ENCODE results near the gene CDC23. TPM values are rescaled to one million over a fixed set of nuclear protein-coding genes. Genes with fewer than 3 reads are reported as not detected.

Gene CDC23
- total and polyA plus RNA-seq, 10 of the 15 experiments (the other 5 are each of a cell fraction or from before 2014, with no cell fraction given) = 37.1 to 66.1 (median 48.6) TPM

GRCh38 chr5:138230981-138231589 lies 18.0 kb upstream of the CDC23 start:
- RAD21 ChIA-PET (ENCODE audit: unreplicated experiment) = interaction anchor here (0.6 kb wide), 1 partner anchor 8 kb away, joined by 3 read pairs; no protein-coding TSS in a partner anchor
- SMC1A ChIA-PET (ENCODE audit: uncharacterized antibody, unreplicated experiment) = interaction anchor here (1.0 kb wide), 1 partner anchor 452 kb away, joined by 3 read pairs; no protein-coding TSS in a partner anchor
- ATAC-seq = no peak
- in situ Hi-C loops (cut with MboI) = no loop called here
- POLR2A ChIA-PET = no interaction called here
- TF ChIP-seq DPF2 (IDR thresholded peaks at IDR 0.05) (no peak), EZH2 (IDR thresholded peaks at IDR 0.05; ENCODE audit: borderline replicate concordance, control insufficient read depth, low read depth, low read length) (no peak), NKRF (conservative IDR thresholded peaks at IDR 0.05) (no peak), CREM (IDR thresholded peaks at IDR 0.05; ENCODE audit: low read depth) (no peak), STAT1 (conservative IDR thresholded peaks at IDR 0.05) (no peak), TAF1 (IDR thresholded peaks at IDR 0.05; ENCODE audit: borderline replicate concordance, low read depth, low read length) (no peak), PKNOX1 (IDR thresholded peaks at IDR 0.05) (no peak), CHD2 (IDR thresholded peaks at IDR 0.05; ENCODE audit: borderline replicate concordance, low read depth, low read length) (no peak), NFXL1 (IDR thresholded peaks at IDR 0.05; ENCODE audit: borderline replicate concordance) (no peak)
- BruUV-seq (replicated peaks) = no TSS peak
- CTCF ChIA-PET = interaction anchor here (0.6 to 2.2 kb wide), 2 partner anchors 8 to 618 kb away, joined by 4 to 8 read pairs; no protein-coding TSS in a partner anchor
- intact Hi-C loops (cut with micrococcal nuclease; ENCODE audit: unreplicated experiment) = no loop called here
- Histone ChIP-seq H4K20me1 (ENCODE audit: control insufficient read depth, insufficient read depth) (no peaks in the 10 kb centered on the region), H3K36me3 (ENCODE audit: control insufficient read depth in 2 of 2, insufficient read depth in 2 of 2, low read length in 1 of 2) (no peaks in the 10 kb centered on the region), H3K27ac (ENCODE audit: control insufficient read depth, insufficient read depth) (no peak overlapping the region), H3K79me2 (ENCODE audit: control insufficient read depth, insufficient read depth, low read length) (no peaks in the 10 kb centered on the region), H3K27me3 (replicated peaks in 1 of 2; ENCODE audit: control insufficient read depth in 2 of 2, insufficient read depth in 2 of 2, low read length in 1 of 2) (no peaks in the 10 kb centered on the region), H3K4me3 (no peak overlapping the region), H3K4me1 (ENCODE audit: control insufficient read depth, insufficient read depth, low read length) (no peaks in the 10 kb centered on the region), H3K4me2 (ENCODE audit: control insufficient read depth, insufficient read depth) (no peak overlapping the region), H2AFZ (ENCODE audit: control insufficient read depth, low read depth, low read length) (no peak overlapping the region), H3K9me3 (replicated peaks; ENCODE audit: control insufficient read depth, insufficient read depth, low read length) (peaks cover 3% of the 10 kb centered on the region; the same call in 1 of the 3 replicates), H3K9ac (ENCODE audit: control insufficient read depth, insufficient read depth, low read length) (no peak overlapping the region)
- WGBS (ENCODE audit: insufficient coverage, insufficient replicate concordance, low lambda C conversion rate, missing lambda C conversion rate) = 95% methylated on average over 7 of the region's 7 CpGs
- FAIRE-seq = no peak
- DNase-seq (ENCODE audit: low read depth, low spot score) = no peak
